GM18867 (cell line): ENCODE results near the gene RCAN1.

Source experiments
- ATAC-seq: cut with Tn5 transposase; IDR thresholded peaks from one replicate; pipeline ENCODE4 v1.9.1; 2021; ENCODE audit warnings: mild to moderate bottlenecking, moderate library complexity; ENCODE audit not compliant: unreplicated experiment

Gene RCAN1

DNA sequence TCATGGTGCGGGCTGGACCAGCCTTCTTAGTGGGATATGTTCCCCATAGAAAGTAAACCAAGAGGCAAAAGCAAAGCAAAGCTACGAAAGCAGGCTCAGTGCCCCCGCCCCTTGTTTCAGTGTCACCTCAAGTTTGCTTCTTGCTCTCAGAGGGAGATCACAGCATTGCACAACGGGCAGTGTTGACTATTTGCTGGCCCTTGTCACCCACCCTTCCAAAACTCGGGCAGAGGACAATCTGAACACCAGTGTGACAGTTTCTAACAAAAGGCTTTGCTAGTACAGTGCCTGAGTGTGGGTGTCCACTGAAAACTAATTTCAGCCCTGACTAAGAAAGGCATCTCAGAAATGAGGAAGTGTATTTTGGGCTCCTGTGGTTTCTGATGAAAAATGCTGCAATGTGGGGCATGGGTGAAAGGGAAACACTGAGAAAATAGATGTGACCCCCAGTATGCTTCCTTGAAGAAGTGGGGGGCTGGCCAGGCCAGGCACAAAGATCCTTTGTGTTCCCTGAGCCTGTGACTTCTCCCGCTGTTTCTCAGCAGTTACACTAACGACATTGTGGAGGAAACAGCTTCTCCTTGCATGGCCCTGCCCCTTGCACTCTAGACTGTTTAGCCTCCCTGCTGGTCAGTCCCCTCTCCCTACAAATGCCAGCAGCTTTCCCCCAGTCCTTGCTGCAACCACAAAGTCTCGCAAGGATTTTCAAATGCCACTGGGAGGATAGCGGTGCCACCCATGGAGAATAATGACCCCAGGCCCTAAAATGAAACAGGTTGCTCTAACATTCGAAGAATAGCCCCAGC is 69.6 kb downstream of the RCAN1 start:
- peak; percentile 90 for ATAC-seq

DNA sequence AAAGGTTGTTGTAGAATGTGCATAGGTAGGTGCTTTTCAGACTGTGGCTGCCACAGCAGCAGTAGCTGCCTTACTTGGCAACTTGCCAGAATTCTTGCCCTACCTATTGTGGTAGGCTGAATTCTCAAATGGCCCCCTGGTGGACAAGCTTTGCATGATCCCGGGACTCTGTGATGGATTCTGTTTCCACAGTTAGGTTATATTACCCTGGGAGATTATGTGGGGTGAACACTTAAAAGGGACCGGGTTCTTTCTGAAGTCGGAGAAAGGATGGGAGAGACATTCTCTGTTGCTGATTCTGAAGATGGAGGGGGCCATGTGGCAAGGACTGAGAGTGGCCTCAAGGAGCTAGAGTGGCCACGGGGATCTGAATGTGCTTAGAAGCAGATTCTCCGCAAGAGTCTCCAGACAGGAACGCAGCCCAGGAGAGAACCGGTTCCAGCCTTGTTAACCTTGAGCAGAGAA is 70.8 kb downstream of the RCAN1 start:
- no peak for ATAC-seq

DNA sequence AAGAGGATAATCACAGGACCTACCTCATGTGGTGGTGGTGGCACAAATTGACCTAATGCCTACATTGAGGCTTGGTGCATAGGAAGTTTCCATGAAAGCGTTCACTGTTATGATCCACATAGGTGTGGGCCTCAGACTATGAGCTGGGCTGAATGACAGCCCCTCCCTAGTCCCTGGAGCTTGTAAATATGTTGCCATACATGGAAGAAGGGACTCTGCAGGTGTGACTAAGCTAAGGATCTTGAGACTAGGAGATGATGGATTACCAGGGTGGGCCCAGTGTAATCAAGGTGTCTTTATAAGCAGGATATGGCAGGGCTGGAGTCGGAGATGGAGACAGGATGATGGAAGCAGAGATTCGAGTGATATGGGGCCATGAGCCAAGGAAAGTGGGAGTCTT is 71.9 kb downstream of the RCAN1 start:
- no peak for ATAC-seq

DNA sequence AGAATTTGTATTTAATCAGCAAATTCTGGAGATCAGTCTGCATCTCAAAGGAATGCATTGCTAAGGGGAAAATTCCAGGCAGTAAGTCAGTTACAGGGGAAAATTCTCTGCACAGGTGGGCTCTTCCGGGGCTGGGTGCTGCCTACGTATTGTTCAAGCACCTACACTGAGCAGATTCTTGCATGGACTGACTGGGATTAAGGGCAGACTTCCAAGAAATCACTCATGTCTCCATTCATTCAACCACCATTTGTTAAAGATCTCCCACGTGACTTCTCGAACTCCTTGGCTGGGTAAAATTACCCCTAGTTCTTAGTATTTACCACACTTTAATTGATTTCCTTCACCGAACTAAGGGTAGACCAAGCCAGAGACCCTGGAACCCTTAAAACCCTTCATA is 74.7 kb downstream of the RCAN1 start:
- ATAC-seq: no peak

DNA sequence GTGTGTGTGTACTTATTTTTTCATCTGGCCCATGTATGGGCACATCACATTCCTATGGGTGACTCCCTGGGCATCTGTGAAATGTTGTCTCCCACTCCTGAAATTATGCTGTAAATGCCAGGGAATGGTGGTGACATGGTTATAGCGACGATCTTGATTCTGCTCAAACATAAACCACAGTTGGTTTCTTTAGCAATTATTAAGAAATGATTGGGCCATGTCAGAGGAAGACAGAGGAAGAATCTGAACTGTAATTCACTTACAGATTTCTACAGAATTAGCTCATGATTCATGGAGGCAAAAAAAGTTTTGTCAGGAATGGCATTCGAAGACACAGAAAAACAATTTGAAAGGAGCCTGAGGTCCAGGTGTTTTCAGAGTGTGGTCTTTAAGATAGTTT is 77.1 kb downstream of the RCAN1 start:
- no peak for ATAC-seq

DNA sequence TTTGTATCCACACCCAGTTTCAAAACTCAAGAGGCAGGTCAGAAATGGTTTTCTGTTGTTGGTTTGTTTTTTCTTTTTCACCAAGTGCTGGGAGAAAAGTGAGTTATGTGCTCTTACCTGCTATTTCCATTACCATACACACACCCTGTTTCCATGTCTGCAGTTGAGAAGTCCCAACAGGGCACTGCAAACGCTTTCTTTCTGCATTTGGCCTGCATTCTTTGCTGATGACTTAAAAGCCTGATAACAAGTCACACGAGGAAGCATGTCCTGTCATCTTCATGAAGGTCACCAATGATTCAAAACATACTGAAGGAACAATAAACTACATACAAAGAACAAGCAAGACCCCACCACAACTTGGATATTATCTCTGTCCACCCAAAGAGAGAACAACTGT is 78.1 kb downstream of the RCAN1 start:
- ATAC-seq: no peak

DNA sequence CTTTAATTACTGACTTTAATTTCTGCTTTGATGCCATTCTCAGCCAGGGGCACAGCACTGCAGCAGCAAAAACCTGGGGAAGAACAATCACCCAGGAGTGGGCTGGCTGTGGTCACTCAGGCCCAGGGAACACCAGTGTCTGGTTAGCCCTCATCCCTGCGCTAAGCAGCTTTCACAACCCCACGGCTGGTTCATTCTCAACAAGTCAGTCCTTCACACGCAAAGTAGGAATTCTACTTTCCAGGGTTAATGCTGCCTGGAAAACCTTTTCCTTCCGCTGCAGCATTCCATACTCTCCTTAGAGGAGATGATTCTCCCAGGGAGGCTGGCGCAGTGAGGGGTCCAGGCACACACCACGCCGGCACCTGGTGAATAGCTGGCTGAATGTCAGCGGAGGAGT is 78.6 kb downstream of the RCAN1 start:
- ATAC-seq: no peak

DNA sequence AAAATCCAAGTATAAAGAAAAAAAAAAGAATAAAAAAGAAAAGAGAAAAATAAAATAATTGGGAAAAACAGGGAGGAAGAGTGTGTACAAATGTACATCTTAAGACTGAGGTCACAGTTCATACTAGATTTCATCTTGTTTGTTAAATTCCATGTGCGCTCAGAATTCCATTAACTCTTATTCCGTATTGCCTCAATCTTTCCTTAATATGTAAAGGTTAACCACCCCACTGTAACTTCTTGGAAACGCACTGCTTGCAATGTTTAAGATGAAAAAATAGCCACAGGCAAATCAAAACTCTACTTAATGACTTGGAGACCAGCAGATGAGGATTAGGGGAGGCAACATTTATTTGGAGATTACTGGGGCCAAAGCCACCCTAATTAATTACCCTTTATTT is 79.0 kb downstream of the RCAN1 start:
- no peak for ATAC-seq

DNA sequence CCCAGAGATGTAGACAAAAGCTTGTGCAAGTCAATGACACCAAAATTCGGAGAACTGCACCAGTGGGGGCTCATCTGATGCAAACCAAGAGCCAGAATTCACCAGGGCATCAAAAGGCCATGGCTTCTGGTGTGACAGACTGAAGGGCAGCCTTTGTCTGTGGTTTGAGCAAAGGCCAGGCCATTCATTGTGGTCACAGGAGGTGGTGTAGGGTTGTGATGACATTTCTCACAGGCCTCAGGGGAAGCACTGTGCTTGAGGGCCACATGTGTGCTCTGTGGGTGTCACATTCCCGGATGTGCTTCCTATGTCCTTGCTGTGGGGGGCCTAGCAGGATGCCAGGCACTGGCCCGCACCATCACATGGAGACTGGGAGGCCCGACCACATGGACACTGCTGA is 80.4 kb downstream of the RCAN1 start:
- ATAC-seq: no peak

DNA sequence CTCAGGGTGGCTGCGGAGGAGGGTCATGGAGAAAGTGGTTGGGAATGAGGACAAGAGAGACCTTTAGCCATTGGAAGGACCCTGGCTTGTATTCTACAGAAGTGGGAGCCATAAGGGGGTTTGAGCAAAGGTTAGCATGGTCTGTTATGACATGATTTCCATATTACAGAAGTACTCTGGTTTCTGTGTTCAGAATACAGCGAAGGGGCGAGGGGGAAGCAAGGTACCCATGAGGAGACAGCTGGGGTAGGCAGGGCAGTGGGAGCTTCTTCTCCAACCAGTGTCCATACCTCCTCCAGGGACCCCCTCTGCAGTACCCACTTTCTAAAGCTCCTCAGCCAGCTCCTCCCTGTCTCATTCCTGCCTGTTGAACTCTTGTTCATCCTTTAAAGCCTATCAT is 81.0 kb downstream of the RCAN1 start:
- ATAC-seq: no peak

DNA sequence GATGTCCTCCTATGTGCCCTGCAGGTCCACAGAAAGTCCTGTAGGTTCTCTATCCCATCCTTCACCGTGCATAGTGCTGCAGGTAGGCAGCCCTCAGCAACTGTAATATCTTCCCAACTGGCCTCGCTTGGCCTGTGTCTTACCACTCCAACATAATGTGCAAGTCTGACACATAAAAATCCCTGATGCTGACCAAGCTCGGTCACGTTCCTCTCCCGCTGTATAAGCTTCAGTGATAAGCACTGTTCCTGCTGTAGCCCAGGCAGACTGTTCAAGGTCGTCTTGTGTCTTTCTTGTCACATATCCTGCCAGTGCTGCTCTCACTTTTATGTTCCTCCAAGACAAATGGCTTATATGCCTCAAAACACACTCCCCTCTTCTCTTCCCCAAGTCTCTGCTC is 83.5 kb downstream of the RCAN1 start:
- ATAC-seq: no peak

DNA sequence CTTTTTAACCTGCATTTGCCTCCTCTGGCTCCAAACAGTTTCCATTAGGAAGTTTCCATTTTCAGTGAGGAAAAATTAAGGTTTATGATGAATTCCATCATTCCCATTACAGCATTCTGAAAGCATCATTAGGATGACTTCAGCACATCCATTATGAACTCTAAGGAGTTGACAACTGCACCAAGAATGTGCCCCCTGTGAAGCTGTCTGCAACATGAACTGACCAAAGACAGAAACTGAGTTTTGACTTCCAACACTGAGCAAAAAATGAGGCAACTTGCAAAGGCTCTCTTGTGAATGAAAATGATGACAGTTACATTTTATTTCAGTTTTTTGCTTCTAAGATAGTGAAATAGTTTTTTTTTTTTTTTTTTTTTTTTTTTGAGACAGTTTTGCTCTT is 84.7 kb downstream of the RCAN1 start:
- no peak for ATAC-seq

DNA sequence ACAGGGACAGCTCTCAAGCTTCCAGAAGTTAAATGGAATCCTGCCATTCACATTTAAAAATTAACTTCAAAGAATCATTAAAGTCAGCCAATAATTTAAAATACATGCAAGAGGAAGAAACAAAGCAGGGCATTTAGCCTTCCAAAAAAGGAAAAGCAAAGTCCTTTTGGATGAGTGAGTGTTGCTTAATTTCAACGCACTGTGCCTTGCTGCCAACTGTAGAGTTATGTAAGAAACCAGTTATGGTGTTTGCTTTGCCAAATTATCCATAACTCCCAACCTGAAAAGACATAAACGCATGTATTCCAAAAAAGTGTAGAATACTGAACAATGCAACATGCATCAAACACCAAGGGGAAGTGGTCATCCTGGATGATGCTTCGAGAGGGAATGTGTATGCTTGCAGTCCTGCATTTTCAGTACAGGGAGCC is 86.8 kb downstream of the RCAN1 start:
- ATAC-seq: no peak

DNA sequence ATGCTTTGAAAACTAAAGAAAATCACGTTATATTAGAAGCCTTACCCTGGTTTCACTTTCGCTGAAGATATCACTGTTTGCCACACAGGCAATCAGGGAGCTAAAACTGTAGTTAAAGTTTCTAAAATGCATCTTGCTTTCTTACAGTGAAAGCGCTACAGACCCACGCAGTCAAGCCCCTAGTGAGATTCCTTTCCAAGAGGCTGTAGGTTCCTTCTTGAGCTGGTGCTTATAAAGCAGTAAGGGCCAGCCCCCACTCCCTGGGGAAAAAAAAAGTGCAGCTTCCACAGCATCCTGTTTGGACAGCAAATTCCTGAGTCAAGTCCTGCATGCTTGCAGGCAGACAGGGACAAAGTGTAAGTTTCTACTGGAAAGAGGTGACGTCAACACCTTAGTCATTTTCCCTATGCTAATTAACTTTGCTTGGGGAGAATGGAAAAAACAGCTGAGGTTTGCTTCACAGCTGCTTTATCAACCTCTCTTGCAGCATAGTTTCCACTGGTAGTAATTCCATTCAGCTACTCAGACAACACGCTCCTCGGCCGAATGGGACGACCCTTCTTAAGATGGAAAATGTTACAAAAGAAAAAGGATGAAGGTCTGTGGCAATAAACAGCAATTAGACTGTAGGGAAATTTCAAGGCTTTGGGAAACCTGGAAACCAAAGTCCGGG is 88.2 kb downstream of the RCAN1 start:
- peak; percentile 71 for ATAC-seq

DNA sequence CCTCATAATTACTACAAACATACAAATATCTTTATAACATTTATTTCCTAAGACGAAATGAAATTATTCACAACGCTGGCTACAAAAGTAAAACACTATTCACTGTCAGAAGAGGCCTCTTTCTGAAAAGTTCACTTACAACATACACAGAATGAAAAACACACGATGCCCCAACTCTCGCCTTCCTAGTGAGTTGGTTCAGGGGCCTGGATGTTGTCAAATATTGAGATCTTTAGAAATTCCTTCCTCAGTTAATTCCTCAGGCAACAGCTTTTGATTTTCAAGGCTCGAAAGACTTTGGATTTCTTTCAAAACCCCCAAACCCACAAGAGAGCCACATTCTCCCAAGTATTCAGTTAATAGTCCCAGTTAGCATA is 88.7 kb downstream of the RCAN1 start:
- no peak for ATAC-seq

DNA sequence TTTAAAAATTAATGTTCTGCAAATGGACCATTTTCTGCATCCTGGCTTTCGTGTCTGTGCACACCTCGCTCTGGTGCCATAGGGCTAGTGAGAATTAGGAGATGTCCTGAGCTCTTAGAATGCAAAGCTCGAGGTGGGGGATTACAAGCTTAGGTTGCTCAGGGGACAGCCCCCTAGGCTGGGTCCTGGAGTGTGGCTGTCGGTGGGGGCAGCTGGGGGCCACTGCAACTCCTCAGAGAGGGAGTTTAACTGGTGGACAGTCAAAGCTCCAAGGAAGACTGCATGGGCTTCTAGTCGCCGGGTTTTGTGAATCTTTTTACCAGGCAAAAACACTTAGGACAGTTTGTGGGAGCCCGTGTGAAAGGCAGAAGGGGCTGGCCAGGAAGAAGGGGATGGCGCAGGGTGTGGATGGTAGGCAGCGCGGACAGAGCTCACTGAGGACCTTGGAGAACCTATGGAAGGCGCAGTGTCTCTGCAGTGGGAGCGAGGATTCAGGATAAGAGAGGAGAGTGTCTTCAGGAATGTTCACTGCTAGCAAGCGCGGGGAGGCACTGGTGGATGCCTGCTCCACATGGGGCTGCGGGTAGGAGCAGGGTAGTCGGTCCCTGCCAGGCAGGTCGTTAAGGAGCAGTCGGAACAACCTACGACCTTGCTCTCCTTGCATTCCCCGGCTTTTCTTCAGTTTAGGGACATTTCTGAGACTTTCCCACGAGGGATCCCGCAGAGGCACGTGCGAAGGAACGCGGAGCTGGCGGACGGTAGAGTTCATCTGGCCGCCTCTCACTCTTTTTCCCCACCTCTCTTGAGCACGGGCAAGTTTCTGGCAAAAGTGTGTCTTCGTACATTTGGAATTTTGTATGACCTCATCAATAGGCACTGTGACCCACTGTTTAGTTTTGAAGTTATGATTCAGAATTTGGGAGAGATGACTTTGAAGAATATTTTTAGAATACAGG is 90.0 kb downstream of the RCAN1 start:
- ATAC-seq: no peak

DNA sequence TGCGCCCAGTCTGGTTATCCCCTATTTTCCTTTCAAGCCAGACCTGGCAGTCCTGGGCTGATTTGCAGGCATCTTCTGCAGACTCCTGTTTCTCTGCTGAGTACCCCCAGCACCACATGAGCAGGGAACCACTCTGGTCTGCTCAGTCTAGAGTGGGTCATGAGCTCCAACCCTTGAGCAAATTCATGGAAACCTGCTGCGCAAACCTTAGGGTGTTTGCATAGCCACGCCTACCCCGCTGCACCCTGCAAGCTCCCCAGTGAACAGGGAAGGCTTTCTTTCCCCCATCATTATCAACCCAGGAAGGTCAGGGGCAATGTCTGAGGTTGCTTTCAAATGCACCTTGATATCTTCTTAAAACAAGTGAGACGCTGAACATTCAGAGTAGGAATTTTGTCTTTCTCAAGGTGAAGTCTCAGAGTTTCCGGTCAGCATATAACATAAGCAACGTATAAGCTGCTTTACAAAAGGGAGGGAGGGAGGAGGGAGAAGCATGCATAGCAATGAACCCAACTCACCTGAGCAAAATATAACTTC is 91.8 kb downstream of the RCAN1 start:
- ATAC-seq: no peak

DNA sequence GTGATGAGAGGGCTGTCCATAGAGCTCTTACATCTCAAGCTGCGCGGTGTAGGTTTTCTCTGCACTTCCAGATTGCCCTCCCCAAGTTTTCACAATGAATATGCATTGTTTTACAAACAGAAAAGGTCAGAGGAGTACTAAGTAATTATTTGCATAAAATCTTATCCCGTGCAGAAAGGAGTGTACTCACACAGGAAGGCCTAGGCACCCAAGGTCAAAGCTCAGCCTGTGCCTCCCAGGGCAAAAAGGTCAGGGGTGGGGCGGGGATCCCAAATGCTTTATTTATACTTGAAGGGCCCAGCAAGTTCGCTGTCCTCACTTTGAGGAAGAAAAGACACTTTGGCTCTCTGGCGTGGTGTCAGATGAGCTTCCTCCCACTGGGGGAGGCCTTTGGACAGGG is 92.6 kb downstream of the RCAN1 start:
- no peak for ATAC-seq

DNA sequence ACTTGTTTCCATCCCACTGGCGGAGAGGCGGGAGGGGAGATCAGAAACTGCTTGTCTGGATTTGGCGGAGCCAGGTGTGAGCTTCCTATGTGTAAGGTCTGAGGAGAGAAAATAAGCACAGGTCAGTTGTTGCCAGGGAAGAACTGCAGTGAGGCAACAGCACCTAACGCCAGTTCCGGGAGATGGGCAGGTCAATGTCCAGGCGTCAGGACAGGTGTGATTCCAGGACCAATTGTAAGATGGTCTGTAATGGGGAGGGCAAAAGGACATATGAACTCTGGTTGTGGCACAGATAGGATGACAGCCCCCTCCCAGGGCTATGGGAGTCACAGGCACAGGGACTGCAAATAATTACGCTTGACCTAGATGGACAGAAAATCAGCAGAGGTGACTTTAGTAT is 93.4 kb downstream of the RCAN1 start:
- ATAC-seq: no peak

DNA sequence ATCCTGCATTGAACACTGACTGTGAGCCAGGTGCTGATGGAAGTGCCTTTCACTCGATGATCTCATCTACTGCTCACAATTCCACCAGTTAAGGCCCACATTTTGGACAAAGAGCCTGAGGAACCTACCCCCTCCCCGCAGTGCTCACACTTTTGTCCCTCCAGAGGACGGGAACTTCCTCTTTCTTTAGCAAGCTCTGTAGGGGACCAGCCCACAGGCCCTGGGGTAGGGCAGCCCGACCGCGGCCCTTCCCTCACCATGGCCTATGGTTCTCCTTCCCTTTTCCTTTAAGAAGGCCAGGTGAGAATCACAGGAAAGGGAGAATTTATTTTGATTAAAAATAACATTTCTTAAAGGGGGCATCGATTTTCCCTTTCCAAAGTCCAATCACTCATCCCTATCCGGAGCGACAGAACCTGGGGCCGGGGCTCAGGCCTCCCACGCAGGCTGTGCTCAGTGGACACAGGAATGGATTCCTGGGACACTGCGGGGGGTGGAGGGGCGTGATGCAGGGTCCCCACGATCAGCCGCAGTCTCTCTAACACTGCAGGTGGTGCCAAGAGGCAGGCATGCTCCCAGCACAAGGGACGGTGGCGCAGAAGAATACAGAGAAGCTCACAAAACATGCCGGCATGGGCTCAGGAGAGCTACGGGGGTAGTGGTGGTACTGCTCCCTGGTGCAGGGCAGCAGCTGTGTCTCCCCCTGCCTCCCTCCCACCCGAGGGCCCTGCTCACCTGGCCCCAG is 94.0 kb downstream of the RCAN1 start:
- no peak for ATAC-seq
